EL (cell line): ENCODE data around the gene NFKB1.
"Not testable (repeated sequence)": the region's sequence is repeated elsewhere in the genome, so short reads cannot be mapped to it uniquely, and the experiment has no call there.

ENCODE experiments used
- DNase-seq: peaks from one replicate; pipeline ENCODE4 v3.0.0-alpha.2; 2016

The NFKB1 gene

DNA sequence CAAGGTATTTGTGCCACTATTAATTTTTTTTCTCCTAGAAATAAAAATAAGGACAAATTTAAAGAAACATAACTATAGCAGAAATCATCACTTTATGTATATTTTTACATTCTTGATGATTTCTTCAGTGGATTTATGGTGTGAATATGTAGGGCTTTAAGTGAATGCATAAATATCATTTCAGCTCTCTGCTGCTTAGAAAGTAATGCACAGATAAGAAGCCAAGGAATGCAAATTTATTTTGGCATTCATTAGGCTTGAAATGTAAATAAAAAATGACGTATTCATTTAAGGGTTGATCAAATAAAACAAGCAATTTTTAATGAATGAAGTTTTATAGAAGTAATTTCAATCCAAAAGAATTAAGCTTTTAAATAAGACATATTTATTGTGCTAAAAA is 66.3 kb downstream of the NFKB1 start:
- DNase-seq: no peak

DNA sequence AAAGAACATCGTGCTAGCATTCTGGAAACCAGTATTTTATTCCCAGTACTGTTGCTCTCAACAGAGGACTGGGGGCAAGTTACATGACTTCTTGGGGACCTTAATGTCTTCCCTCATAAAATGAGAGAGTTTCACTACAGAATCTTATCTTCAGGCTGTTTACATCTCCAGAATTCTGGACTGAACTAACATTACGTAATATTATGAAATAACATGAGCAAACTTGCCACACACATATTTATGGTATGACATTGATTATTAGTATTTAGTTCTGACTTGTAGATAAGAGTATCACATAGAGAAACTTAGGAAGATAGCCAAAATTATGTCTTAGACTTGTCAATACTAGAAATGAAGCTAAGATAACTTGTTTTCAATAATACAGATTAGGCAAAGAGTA is 68.0 kb downstream of the NFKB1 start:
- DNase-seq: peak; percentile 44

DNA sequence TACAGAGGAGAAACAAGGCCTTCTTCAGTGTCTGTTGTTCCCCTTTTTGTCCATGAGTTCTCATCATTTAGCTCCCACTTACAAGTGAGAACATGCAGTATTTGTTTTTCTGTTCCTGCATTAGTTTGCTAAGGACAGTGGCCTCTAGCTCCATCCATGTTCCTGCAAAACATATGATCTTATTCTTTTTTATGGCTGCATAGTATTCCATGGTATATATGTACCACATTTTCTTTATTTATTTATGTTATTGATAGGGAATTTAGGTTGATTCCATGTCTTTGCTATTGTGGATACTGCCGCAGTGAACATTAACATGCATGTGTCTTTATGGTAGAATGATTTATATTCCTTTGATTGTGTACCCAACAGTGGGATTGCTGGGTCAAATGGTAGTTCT is 69.1 kb downstream of the NFKB1 start:
- not testable (repeated sequence) for DNase-seq

DNA sequence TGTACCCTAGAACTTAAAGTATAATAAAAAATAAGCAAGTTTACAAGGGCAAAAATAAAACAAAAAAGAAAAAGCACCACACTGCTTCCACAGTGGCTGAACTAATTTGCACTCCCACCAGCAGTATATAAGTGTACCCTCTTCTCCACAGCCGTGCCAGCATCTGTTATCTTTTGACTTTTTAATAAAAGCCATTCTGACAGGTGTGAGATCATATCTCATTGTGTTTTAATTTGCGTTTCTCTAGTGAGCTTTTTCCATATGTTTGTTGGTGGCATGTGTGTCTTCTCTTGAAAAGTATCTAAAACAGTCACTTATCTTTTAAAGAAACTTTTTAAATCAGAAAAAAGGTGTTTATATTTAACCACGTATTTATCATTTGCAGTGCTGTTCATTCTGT is 71.3 kb downstream of the NFKB1 start:
- DNase-seq: no peak

DNA sequence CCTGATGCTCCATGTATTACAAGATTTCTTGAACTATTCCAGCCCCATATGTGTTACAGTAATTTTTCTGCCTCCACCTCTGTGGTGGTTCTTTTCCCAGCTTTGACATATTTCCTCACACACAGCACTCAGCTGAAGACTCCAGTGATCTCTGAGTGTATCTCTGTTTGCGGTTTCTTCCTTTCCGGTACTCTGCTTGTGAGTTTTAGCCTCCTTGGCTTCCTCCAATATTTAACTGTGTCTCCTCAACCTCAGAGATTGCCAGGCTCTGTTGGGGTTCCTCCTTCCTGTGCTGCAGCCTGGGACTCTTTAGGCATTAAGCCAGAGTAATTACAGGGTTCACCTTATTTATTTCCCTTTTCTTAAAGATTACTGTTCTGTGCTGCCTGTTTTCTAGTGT is 73.2 kb downstream of the NFKB1 start:
- DNase-seq: no peak

DNA sequence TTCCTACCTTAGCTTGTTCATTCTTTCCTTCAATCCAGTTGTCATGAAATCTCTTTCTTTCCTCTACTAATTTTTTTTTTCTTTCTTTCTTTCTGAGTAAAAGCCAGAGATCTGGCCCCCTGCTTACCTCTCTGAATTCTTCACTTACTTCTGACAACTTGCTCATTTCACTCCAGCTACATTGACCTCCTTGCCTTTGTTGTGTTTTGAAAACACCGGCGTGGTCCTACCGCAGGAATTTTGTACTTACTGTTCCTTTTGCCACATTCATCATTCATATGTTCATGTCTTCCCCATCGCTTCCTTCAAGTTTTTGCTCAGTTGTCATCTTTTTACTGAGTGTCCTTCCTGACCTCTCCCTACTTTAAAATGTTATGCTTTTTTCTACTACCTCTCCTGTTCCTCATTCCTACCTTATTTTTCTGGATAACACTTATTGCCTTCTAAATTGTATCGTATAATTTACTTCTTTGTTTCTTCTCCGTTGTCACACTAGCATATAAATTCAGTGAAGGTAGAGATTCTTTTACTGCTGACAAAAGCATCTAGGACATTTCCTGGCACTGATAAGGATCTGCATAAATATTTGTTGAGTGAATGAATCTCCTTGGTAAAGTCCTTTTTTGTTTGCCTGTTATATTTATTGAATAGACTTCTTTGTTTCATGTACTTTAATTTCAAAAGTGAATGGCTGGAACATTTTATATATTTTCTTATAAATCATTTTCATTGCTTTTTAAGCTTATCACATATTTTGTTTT is 74.4 kb downstream of the NFKB1 start:
- DNase-seq: no peak

DNA sequence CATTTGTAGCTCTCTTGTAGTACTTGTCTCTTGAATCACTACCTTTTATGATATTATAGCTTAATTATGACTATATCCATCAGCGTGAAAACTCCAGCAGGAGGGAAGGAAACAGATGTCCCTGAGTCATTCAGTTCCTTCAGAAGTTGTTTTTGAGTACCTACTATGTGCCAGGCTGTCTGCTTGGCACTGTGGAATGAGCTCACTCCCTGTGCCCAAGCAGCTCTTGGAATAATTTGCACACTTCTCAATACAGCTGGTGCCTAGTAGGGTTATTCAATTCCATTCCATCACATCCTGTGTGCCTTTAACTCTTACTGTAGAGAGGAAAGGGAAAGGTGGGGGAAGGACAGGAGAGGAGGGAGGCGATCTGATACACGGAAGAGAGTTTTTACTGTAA is 77.1 kb downstream of the NFKB1 start:
- DNase-seq: no peak

DNA sequence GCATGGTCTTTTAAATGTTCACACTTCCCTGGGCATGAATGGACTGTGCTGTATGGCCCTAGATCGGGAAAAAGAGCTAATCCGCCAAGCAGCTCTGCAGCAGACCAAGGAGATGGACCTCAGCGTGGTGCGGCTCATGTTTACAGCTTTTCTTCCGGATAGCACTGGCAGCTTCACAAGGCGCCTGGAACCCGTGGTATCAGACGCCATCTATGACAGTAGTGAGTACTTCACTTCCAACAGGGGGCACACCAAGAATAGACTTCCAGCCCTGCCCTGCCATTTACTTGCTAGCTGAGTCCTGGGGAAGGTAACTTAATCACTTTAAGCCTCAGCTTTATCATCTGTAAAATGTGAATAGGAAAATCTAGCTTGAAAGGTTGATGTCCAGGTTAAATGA is 77.7 kb downstream of the NFKB1 start:
- no peak for DNase-seq

DNA sequence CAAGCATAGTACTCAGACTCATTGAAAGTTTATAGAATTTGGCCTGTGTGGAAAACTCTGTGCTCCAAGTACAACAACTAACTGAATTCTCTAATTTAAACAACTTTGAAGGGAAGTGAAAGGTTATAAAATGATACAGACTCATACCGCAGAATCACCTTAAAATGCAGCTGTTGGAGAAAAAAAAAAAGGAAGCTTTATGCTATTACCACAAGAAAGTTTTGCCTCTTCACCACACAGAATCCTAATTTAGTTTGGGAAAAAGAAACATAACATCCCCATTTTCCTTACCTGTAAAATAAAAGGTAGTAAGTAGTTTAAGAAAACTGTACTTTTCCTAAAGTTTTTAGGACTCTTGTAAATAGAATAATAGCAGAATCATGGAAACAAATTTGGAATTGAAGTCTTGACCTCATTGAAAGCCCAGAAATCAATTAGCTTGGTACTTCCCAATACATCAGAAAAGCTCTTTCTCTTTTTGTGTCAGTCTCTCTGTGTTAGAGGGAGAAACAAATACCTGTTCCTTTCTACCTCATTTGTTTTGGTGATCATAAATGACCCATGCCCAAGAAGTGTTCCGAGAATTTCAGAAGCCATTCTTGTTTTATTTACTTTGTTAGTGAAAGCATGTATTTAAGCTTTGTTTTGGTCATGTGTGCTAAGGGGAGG is 78.8 kb downstream of the NFKB1 start:
- DNase-seq: no peak

DNA sequence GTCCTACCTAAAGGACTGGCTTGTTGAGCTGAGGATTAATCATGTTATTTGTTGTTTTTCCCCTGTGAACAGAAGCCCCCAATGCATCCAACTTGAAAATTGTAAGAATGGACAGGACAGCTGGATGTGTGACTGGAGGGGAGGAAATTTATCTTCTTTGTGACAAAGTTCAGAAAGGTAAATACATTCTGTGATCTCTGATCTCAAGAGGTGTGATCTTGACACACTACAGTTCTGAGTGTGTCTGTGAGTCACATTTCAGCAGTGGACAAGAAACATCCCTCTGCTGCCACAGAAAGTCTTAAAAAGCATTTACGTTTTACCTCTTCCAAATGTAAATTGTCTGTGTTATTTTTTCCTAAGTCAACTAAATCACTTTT is 79.3 kb downstream of the NFKB1 start:
- no peak for DNase-seq

DNA sequence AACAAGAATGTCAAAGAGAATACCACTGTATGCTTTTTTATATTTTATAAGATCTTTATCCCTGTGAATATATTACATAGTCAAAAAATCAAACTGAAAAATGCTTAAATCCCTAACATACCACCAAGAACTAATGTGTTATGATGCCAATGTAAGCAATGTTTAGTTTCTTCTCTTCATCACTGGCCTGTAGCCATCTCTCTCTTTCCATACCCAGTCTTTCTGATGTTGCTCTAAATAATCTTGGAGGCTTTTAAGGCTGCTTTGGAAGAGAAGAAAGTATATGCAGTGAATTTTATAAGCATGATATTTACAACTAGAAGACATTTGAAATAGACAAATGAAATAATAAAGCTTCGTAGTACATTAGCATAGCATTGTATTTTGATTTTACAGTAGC is 82.9 kb downstream of the NFKB1 start:
- DNase-seq: no peak

DNA sequence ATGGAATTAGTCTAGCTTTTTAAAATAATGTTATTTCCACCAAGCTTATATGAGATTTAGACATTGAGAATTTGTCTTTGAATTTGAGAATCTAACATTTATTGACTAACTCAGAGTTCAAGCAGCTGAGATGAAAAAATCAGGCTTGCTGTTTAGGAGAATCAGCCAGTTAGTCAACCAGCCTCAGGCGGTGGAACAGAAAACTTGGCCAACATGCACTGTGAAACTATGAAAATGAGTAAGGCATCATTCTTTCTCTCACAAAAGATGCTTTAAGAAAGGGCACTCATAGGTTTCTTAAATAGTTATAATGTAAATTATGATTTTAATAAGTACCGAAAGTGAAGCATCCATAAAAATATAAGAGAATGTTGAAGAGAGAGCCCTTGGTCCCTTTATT is 84.2 kb downstream of the NFKB1 start:
- no peak for DNase-seq

DNA sequence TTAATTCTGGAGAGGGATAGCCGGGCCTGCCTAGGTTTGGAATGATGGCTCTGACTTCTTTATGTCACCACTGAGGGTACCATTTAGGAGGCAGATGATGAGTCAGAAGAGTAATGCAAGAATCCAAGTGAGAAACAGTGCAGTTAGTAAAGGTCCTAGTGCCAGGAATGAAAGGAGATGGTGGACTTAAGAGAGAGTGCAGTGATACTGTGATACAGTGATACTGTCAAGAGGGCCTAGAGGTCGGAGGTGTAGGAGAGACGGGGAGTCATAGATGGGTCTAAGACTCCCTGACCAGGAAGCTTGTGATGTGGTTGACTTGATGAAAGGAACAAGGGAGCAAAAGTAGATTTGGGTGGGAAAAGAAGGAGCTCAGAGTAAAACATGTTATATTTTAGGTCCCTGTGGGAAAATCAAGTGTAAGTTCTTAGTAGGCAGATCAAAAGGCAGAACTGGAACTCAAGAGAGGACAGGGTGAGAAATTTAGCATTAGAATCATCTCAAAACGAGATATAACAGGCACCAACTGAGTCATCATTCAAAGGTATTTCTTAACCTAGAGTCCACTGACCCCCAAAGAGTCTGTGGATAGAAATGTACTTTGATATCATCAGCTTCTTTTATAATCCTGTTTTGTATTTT is 85.0 kb downstream of the NFKB1 start:
- no peak for DNase-seq

DNA sequence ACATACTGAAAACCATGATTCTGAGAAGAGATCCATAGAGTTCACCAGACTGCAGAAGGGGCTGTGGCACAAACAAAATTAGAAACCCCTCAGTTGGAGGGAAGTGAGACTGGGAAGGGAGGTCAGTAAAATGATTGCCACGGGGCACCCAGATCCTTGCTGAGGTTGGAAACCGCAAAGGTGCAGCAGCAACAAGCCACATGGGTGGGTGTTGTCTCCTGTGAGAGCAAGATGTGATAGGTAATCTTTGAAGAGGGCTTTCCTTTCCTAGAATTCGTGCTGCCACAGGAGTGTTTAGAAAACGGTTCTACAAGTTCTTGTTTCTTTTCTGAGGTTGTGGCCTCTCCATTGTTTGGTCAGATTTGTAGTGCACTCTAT is 85.5 kb downstream of the NFKB1 start:
- no peak for DNase-seq

DNA sequence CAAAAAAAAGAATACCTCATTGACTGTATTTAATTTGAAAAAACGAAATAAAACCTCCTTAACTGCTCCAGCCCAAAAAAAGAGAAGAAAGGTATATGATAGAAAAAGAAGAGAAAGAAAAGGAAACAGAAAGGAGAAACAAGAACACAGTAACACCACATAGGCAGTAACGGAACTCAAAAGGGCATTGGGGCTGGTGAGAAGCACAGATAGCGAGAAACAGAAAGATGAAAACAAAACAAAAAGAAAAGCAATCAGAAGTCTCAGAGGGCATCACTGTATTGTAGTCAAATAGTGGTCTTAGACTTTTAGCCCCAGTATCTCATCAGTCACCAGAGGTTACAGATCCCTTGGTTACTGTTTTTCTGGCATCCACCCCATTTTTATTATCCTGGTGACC is 88.6 kb downstream of the NFKB1 start:
- no peak for DNase-seq

DNA sequence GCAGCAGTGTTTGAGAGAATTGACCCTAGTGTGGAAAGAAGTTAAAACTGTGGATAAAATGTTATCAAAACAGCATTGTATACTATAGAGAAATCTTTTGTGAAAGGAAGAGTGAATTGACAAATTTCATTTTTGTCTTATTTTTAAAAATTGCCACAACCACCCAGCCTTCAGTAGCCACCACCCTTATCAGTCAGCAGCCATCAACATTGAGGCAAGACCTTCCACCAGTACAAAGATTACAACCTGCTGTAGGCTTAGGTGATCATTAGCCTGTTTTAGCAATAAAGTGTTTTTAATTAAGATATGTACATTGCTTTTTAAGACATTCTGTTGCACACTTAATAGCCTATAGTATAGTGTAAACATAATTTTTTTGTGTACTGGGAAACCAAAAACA is 91.1 kb downstream of the NFKB1 start:
- no peak for DNase-seq

DNA sequence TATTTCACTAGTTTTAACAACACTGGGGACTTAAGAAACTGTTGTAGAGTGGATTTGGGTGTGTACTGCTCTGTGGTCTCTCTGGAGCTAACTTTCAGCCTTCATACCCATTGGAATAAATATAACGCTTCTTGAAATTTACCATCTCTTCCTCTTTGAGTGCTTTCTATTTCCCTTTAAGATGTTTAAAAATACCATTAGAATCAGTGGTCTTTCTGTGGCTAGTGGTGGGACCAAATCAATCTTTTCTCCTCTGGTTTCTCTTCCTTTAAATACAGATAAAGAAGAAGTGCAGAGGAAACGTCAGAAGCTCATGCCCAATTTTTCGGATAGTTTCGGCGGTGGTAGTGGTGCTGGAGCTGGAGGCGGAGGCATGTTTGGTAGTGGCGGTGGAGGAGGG is 92.0 kb downstream of the NFKB1 start:
- no peak for DNase-seq

DNA sequence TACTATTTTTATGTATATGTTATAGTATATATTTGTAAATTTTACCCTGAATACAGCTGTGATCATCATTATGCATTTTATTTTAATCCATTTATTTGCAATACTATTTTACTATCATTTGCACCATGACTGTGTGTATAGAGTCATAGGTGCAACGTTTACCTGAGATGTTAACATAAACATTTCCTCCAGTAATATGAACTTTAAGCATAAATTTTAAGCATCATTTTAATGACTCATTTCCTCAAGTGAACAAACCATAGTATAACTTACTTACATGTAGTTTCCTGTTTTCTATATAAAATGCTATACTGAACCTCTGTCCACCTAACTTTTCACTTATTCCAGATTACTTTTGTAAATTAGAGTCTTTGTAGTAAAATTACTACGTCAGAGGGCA is 92.8 kb downstream of the NFKB1 start:
- no peak for DNase-seq

DNA sequence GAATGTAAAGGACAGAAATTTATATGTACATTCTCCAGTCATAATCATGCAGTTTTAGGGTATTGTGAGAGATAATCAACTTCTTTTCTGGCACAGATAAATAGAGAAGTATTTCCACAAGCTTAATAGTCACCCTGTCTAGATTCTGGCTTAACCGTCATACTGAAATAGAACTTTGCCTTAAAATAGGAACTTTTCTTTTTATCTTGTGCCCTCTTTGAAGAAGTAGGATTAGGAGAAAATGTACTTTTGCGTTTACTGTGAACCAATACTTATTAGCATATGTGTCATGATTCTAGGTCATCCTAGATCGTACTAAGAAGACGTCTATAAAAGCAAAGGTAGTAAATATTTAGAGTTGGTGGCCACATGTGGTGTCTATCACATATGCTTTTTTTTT is 95.4 kb downstream of the NFKB1 start:
- DNase-seq: no peak

DNA sequence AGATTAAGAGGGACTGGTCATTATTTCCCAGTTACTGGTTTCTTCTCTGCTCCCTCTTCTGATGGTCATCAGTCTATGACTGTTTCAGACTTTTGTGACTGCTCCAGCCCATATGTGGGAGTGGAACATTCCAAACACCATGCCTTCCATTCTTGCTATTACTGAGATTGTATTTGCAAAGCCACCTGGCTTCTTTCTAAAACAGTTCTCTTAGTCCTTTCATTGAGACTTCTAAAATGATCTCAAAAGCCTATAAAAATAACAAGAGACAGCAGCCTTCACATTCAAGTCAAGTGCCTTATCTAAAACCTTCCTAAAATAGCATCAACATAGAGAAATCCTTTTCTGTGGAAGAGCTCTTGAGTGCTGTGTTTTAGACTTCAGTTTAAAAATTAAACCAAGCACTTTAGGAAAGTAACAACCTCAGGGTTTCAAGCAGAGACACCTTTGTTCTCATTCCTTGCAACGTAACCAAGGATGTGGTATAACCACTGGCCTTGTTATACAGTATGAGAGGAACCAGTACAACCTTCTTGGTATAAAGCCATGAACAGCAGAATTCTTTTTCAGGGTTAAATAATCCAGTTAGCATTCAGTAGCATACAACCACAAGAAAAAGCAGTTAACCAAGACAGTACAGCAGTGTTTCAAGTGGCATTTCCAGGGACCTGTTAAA is 97.1 kb downstream of the NFKB1 start:
- peak; percentile 9 for DNase-seq

DNA sequence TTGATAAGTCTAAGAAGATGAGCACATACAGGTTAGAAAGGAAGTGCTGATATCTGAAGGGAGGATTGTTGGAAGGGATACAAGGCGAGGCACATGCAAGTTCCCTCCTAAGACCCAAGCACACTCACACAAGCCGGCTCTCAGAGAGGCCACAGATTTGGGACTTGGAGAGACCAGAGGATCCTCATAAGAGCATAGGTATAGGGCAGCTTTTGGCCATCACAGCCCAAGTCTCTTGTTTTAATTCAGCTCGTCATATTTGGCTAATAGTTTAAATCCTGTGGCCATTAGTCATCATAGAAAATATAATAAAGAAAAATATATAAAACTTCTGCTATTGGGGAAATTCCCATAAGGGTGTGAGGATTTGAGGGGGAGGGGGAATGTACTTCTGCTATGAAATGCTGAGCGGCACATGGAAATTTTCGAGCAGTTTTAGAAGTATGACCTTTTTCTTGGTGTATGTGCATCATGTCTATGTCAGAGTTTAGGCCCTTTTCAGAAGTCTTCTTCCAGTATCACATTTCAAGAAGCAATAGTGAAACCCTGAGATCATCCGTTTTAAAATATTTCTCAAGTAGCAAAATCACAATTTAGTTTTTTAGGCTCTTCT is 97.7 kb downstream of the NFKB1 start:
- peak; percentile 27 for DNase-seq

DNA sequence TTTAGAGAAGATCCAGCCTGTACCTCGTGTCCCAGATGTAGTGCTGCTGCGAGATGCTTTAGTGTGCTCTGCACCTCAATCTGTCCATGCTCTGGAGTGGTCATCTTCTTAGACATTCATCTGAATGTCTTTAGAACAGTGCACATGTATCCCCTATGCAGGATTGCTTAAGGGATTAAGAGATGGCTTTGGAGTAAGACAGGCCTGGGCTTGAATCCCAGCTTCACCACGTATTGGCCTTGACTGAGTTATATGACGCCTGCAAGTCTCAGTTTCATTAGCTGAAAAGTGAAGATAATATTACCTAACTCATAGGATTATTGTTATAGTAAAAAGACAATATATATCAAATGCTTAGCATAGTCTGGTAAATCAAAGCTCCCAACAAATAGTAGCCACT is 98.3 kb downstream of the NFKB1 start:
- no peak for DNase-seq

DNA sequence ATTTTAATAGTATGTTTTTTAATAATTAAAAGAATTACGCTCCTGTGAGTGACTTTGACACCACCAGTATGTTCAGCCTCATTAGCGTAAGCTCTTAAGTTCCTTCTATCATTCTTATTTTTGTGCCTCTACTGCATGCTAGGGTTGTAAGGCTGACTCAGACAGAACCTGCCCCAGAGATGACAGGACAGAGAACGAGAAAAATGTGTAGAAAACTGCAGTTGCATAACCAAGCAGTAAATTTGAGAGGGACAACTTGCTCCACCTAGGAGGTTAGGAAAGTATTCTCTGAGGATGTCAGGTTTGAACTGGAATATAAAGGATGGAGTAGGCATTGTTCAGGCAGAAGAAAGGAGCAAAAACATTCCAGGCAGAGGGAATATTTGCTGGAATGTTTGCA is 98.7 kb downstream of the NFKB1 start:
- DNase-seq: no peak

DNA sequence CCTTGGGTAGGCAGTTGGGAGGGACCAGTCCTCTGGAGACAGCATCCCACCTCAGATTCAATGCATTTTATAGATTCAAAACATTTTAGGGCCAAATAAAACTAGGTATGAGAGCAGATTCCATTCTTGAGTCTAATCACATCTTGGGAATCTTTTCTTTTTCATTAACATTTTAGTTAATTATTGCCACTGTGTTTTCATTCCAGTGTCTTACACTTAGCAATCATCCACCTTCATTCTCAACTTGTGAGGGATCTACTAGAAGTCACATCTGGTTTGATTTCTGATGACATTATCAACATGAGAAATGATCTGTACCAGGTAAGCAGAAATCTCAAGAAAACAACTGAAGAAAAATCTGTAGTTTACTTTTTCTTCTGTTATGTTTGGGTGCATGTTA is 99.5 kb downstream of the NFKB1 start:
- DNase-seq: no peak
